GM23248 (cell line): ENCODE data around the gene NSD1. TPM values are rescaled to one million over a fixed set of nuclear protein-coding genes. Genes with fewer than 3 reads are reported as not detected.
A peak's percentile ranks its signal among the peaks of the same experiment; 100 is the strongest.

Experiments used
- DNase-seq: peaks from one replicate; pipeline ENCODE4 v3.0.0-alpha.2; 2015
- H2AFZ ChIP-seq: fragments of 200-600 bp; sonication (generic); 2 replicates; pipeline ENCODE4 v1.6.1; 2016; ENCODE audit warnings: antibody characterized with exemption
- H3F3A ChIP-seq: fragments of 200-600 bp; sonication (generic); 2 replicates; pipeline ENCODE4 v1.6.1; 2016; ENCODE audit warnings: mild to moderate bottlenecking, antibody characterized with exemption, mixed run types; ENCODE audit not compliant: insufficient read depth
- H3K27ac ChIP-seq: fragments of 200-600 bp; sonication (generic); 2 replicates; pipeline ENCODE4 v1.5.1; 2016; ENCODE audit warnings: mild to moderate bottlenecking
- H3K27me3 ChIP-seq: fragments of 200-600 bp; sonication (generic); replicated peaks from 2 replicates; pipeline ENCODE4 v1.6.1; 2016; ENCODE audit warnings: mild to moderate bottlenecking; ENCODE audit not compliant: insufficient read depth
- H3K36me3 ChIP-seq: fragments of 200-600 bp; sonication (generic); 2 replicates; pipeline ENCODE4 v1.6.1; 2016; ENCODE audit warnings: low read depth, mild to moderate bottlenecking
- H3K4me1 ChIP-seq: fragments of 200-600 bp; sonication (generic); 2 replicates; pipeline ENCODE4 v1.6.1; 2016; ENCODE audit warnings: mild to moderate bottlenecking; ENCODE audit not compliant: insufficient read depth
- H3K4me2 ChIP-seq: fragments of 200-600 bp; sonication (generic); one replicate; pipeline ENCODE4 v1.6.1; 2016; ENCODE audit warnings: mild to moderate bottlenecking; ENCODE audit not compliant: unreplicated experiment
- H3K4me3 ChIP-seq: fragments of 200-600 bp; sonication (generic); 2 replicates; pipeline ENCODE4 v1.5.1; 2016; ENCODE audit warnings: mild to moderate bottlenecking
- H3K79me2 ChIP-seq: fragments of 200-600 bp; sonication (generic); 2 replicates; pipeline ENCODE4 v1.6.1; 2016; ENCODE audit warnings: mild to moderate bottlenecking; ENCODE audit not compliant: insufficient read depth
- H3K9ac ChIP-seq: fragments of 200-600 bp; sonication (generic); 2 replicates; pipeline ENCODE4 v1.6.1; 2016; ENCODE audit warnings: mild to moderate bottlenecking
- H3K9me2 ChIP-seq: fragments of 200-600 bp; sonication (generic); 2 replicates; pipeline ENCODE4 v1.6.1; 2016; ENCODE audit warnings: mixed run types, mild to moderate bottlenecking, moderate library complexity; ENCODE audit not compliant: insufficient read depth
- H3K9me3 ChIP-seq: fragments of 200-600 bp; sonication (generic); one replicate; pipeline ENCODE4 v1.6.1; 2017; ENCODE audit warnings: low read depth
- H4K20me1 ChIP-seq: fragments of 200-600 bp; sonication (generic); 2 replicates; pipeline ENCODE4 v1.6.0; 2016; ENCODE audit not compliant: insufficient read depth
- EZH2 ChIP-seq: fragments of 200-600 bp; sonication (generic); IDR thresholded peaks from 2 replicates; pipeline ENCODE4 v1.6.1; 2018; ENCODE audit warnings: antibody characterized with exemption, mild to moderate bottlenecking; ENCODE audit not compliant: insufficient read depth, poor library complexity, severe bottlenecking
- EZH2phosphoT487 ChIP-seq: fragments of 200-600 bp; sonication (generic); IDR thresholded peaks from 2 replicates; pipeline ENCODE4 v1.6.1; 2018; ENCODE audit warnings: antibody characterized with exemption, moderate library complexity, mild to moderate bottlenecking, low read depth; ENCODE audit not compliant: insufficient read depth
- WGBS, 2 experiments: methylation state at CpG; one replicate each; pipeline ENCODE4 v1.1.6; 2015 to 2017; ENCODE audit warnings: low lambda C conversion rate in 2 of 2, low coverage in 1 of 2; ENCODE audit errors: missing lambda C conversion rate in 2 of 2; 5-methylcytosine and 5-hydroxymethylcytosine counted together
- in situ Hi-C: fragments of 300-500 bp; cut with MboI; formaldehyde crosslinking; loops from 2 replicates; pipeline ENCODE4 v1.15.0; 2020
- polyA plus RNA-seq: library from polyadenylated mRNA; unstranded; fragments of >200 nt; fragmentation: Nextera tagmentation; extraction: Ambion mirVana; gene quantifications from 2 replicates; pipeline ENCODE4 v1.2.1, GENCODE V29; 2016
- total RNA-seq: library from RNA; depleted of rRNA; stranded (reverse); fragments of >200 nt; shearing (Covaris generic); gene quantifications from 2 replicates; pipeline ENCODE4 v1.2.3, GENCODE V29; 2014; rRNA removed

Gene NSD1
- total and polyA plus RNA-seq, 2 experiments from 2014 or later, result 25.9 to 31.9 TPM

DNA sequence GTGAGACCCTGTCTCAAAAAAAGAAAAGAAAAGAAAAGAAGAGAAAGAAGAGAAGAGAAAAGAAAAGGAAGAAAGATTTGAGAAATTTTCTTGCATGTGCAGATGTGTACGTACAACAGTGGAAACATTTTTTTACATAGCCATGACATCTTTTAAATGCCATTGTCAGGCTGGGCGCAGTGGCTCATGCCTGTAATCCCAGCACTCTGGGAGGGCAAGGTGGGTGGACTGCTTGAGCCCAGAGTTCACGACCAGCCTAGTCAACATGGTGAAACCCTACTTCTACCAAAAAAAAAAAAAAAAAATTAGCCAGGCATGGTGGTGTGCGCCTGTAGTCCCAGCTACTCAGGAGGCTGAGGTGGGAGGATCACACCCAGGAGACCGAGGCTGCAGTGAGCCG lies 211.3 kb downstream of the NSD1 start:
- H3K9me3 ChIP-seq, result no peaks in the 10 kb centered on the region
- WGBS, 2 experiments, result 98 to 100% methylated on average over 6 of the region's 6 CpGs
- no peak overlapping the region for H3K4me2 ChIP-seq
- in situ Hi-C loops, result no loop called here
- no peak overlapping the region for H3K4me3 ChIP-seq
- H2AFZ ChIP-seq, result no peak overlapping the region
- H3K9me2 ChIP-seq, result no peaks in the 10 kb centered on the region
- H3K27me3 ChIP-seq, result no peaks in the 10 kb centered on the region
- peaks cover 100% of the 10 kb centered on the region for H3K79me2 ChIP-seq
- no peak overlapping the region for H3K9ac ChIP-seq
- H4K20me1 ChIP-seq, result no peaks in the 10 kb centered on the region
- H3F3A ChIP-seq, result no peaks in the 10 kb centered on the region
- H3K27ac ChIP-seq, result no peak overlapping the region
- TF ChIP-seq EZH2 (no peak), EZH2phosphoT487 (no peak)
- H3K36me3 ChIP-seq, result no peaks in the 10 kb centered on the region; the same call in none of the 2 replicates
- peaks cover 8% of the 10 kb centered on the region; the same call in 1 of the 2 replicates for H3K4me1 ChIP-seq
- DNase-seq, result no peak

DNA sequence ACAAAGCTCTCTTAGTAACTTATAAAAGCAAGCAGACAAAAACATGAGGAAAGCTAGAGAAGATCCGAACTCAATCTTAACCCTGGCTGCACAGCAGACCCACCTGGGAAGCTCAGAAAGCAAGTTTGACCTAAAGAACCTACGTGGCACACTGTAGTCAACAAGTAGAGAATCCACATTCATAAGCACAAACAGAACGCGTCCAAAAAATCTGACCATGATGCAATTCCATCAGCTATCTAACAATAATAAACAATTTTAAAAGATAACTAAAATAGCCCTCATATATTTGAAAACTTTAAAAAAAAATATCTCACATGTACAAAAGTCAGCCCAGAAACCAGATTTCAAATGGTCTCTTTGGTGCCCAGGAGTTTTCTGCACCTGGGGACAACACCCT lies 213.2 kb downstream of the NSD1 start:
- Histone ChIP-seq H3K4me3 (no peak overlapping the region), H3K4me1 (peaks cover 17% of the 10 kb centered on the region), H3K27me3 (no peaks in the 10 kb centered on the region), H3K4me2 (no peak overlapping the region), H3F3A (no peaks in the 10 kb centered on the region), H3K27ac (no peak overlapping the region), H2AFZ (no peak overlapping the region), H4K20me1 (no peaks in the 10 kb centered on the region), H3K9me3 (no peaks in the 10 kb centered on the region), H3K36me3 (no peaks in the 10 kb centered on the region; the same call in none of the 2 replicates), H3K9ac (no peak overlapping the region), H3K79me2 (peaks cover 95% of the 10 kb centered on the region), H3K9me2 (no peaks in the 10 kb centered on the region)
- DNase-seq, result no peak
- 84 to 85% methylated on average over 4 of the region's 4 CpGs for WGBS, 2 experiments
- no peak for TF ChIP-seq EZH2phosphoT487
- no peak for TF ChIP-seq EZH2
- in situ Hi-C loops, result no loop called here

- Histone ChIP-seq H3K4me2 (no peak overlapping the region), H2AFZ (no peak overlapping the region), H3K27ac (no peak overlapping the region), H3K36me3 (no peaks in the 10 kb centered on the region; the same call in none of the 2 replicates), H3K4me1 (peaks cover 17% of the 10 kb centered on the region), H3K79me2 (peaks cover 86% of the 10 kb centered on the region), H3K9me3 (no peaks in the 10 kb centered on the region), H3K9me2 (no peaks in the 10 kb centered on the region), H3K4me3 (no peak overlapping the region), H3K9ac (no peak overlapping the region), H4K20me1 (no peaks in the 10 kb centered on the region), H3K27me3 (no peaks in the 10 kb centered on the region), H3F3A (no peaks in the 10 kb centered on the region)
- DNase-seq, result no peak
- TF ChIP-seq EZH2phosphoT487, result no peak
- TF ChIP-seq EZH2, result no peak
- 79 to 83% methylated on average over 4 of the region's 4 CpGs for WGBS, 2 experiments
- in situ Hi-C loops, result no loop called here
Measured at GRCh38 chr5:177347699-177348098, 214.1 kb downstream of the NSD1 start.

DNA sequence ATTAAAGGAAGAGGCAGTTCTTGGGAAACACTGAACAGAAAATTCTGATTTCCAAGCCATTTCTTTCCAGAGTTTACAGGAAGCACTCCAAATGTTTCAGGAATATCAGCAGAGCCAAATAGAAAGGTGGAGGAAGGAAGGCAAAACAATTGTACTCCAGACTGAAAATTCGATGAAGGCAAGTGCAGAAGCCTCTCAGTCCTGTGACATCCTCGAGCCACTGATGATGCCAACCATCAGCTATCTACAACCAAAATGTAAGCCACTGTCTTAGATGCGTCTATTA lies 215.7 kb downstream of the NSD1 start:
- Histone ChIP-seq H3K27ac (no peak overlapping the region), H3K9me2 (no peaks in the 10 kb centered on the region), H3F3A (no peaks in the 10 kb centered on the region), H3K9me3 (no peaks in the 10 kb centered on the region), H3K79me2 (peaks cover 70% of the 10 kb centered on the region), H3K27me3 (no peaks in the 10 kb centered on the region), H4K20me1 (no peaks in the 10 kb centered on the region), H2AFZ (no peak overlapping the region), H3K9ac (0 out of 2 replicates have a peak overlapping the region, but pooled peaks have one; percentile 90), H3K36me3 (no peaks in the 10 kb centered on the region; the same call in 1 of the 2 replicates), H3K4me1 (peaks cover 17% of the 10 kb centered on the region), H3K4me2 (no peak overlapping the region), H3K4me3 (0 out of 2 replicates have a peak overlapping the region, but pooled peaks have one; percentile 86)
- DNase-seq, result no peak
- in situ Hi-C loops, result no loop called here
- 72 to 74% methylated on average over 3 of the region's 3 CpGs for WGBS, 2 experiments
- TF ChIP-seq EZH2 (no peak), EZH2phosphoT487 (no peak)

DNA sequence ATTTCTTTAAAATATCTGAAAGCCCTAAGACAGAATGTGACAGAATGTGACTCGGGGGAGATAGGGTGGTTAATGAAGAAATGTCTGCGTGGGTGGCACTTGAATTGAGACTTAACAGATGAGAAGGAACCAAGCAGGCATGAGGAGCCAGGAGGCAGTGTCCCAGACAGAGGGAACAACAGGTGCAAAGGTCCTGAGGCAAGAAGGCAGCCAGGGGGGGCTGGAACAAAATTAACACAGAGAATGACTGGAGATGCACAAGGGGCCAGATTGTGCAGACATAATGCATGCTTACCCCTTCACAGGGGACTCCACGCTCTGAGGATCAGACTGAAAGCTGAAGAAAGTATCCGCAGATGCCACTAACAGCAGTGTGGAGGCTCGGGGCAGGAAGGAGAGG lies 216.2 kb downstream of the NSD1 start:
- in situ Hi-C loops, result no loop called here
- H3K9me3 ChIP-seq, result no peaks in the 10 kb centered on the region
- peak overlapping the region; percentile 86 for H3K4me3 ChIP-seq
- H3K27me3 ChIP-seq, result no peaks in the 10 kb centered on the region
- DNase-seq, result no peak
- no peaks in the 10 kb centered on the region for H3K9me2 ChIP-seq
- H3K9ac ChIP-seq, result 0 out of 2 replicates have a peak overlapping the region, but pooled peaks have one; percentile 90
- no peaks in the 10 kb centered on the region for H3F3A ChIP-seq
- no peaks in the 10 kb centered on the region; the same call in 1 of the 2 replicates for H3K36me3 ChIP-seq
- peaks cover 65% of the 10 kb centered on the region for H3K79me2 ChIP-seq
- TF ChIP-seq EZH2, result no peak
- TF ChIP-seq EZH2phosphoT487, result no peak
- no peak overlapping the region for H2AFZ ChIP-seq
- H4K20me1 ChIP-seq, result no peaks in the 10 kb centered on the region
- 70 to 77% methylated on average over 5 of the region's 5 CpGs for WGBS, 2 experiments
- peak overlapping the region; percentile 82 for H3K4me2 ChIP-seq
- peaks cover 17% of the 10 kb centered on the region for H3K4me1 ChIP-seq
- H3K27ac ChIP-seq, result no peak overlapping the region

Other genes starting within 250 kb of the NSD1 start
- not detected in 2 replicates for gene HK3, start 234.4 kb upstream of the NSD1 start, total RNA-seq
- not detected in 2 replicates for gene HK3, start 234.4 kb upstream of the NSD1 start, polyA plus RNA-seq
- 13.9 and 27.6 TPM in 2 replicates for gene UIMC1, start 127.0 kb upstream of the NSD1 start, total RNA-seq
- gene UIMC1, start 127.0 kb upstream of the NSD1 start, polyA plus RNA-seq, result 17.5 and 18.4 TPM in 2 replicates
- 9.9 and 13.5 TPM in 2 replicates for gene ZNF346, start 111.1 kb upstream of the NSD1 start, total RNA-seq
- gene ZNF346, start 111.1 kb upstream of the NSD1 start, polyA plus RNA-seq, result 11.6 and 14.8 TPM in 2 replicates
- gene FGFR4, start 46.9 kb upstream of the NSD1 start, total RNA-seq, result not detected in 2 replicates
- 0.10 TPM in 1 of 2 replicates, not detected in the other for gene FGFR4, start 46.9 kb upstream of the NSD1 start, polyA plus RNA-seq
- gene RAB24, start 169.9 kb downstream of the NSD1 start, total RNA-seq, result 31.5 and 35.9 TPM in 2 replicates
- gene RAB24, start 169.9 kb downstream of the NSD1 start, polyA plus RNA-seq, result 26.6 and 28.9 TPM in 2 replicates
- gene PRELID1, start 170.0 kb downstream of the NSD1 start, total RNA-seq, result 184 and 212 TPM in 2 replicates
- 253 and 255 TPM in 2 replicates for gene PRELID1, start 170.0 kb downstream of the NSD1 start, polyA plus RNA-seq
- gene MXD3, start 178.1 kb downstream of the NSD1 start, total RNA-seq, result 7.8 and 23.0 TPM in 2 replicates
- gene MXD3, start 178.1 kb downstream of the NSD1 start, polyA plus RNA-seq, result 6.1 and 6.5 TPM in 2 replicates
- gene LMAN2, start 217.9 kb downstream of the NSD1 start, total RNA-seq, result 313 and 389 TPM in 2 replicates
- gene LMAN2, start 217.9 kb downstream of the NSD1 start, polyA plus RNA-seq, result 303 and 313 TPM in 2 replicates
- gene RGS14, start 224.2 kb downstream of the NSD1 start, total RNA-seq, result 4.3 and 6.4 TPM in 2 replicates
- gene RGS14, start 224.2 kb downstream of the NSD1 start, polyA plus RNA-seq, result 2.2 and 2.5 TPM in 2 replicates